NAMALWA (cell line): ENCODE data around the gene ANXA2R.

Experiments
- DNase-seq: peaks from one replicate; pipeline ENCODE4 v3.0.0-alpha.2; 2015; ENCODE audit warnings: low spot score

Gene ANXA2R

GRCh38 chr5:43000111-43000840 lies 39.8 kb downstream of the ANXA2R start:
- DNase-seq: no peak

GRCh38 chr5:42995360-42995751 lies 44.8 kb downstream of the ANXA2R start:
- no peak for DNase-seq

GRCh38 chr5:42994555-42995359 lies 45.4 kb downstream of the ANXA2R start:
- peak; percentile 94 for DNase-seq

- no peak for DNase-seq
These were observed 45.9 kb downstream of the ANXA2R start for GRCh38 chr5:42994246-42994554.

- peak; percentile 56 for DNase-seq
These were observed 46.4 kb downstream of the ANXA2R start for GRCh38 chr5:42993516-42994245.

GRCh38 chr5:42992088-42992879 lies 47.8 kb downstream of the ANXA2R start:
- DNase-seq: no peak

- no peak for DNase-seq
These were observed 48.6 kb downstream of the ANXA2R start for GRCh38 chr5:42991404-42992087.

- DNase-seq: no peak
These were observed 49.2 kb downstream of the ANXA2R start for GRCh38 chr5:42990892-42991291.
